DMS114 treated with DMSO at 0.1 percent for 48 hours (cell line): Measurements from ENCODE around the gene LHFPL3.
"Not testable (repeated sequence)": the region's sequence is repeated elsewhere in the genome, so short reads cannot be mapped to it uniquely, and the experiment has no call there.

Source experiments
- DNase-seq: peaks from one replicate; lab custom pipeline; 2025; ENCODE audit not compliant: unreplicated experiment; lab: John Stamatoyannopoulos, UW

The LHFPL3 gene

GRCh38 chr7:104926601-104927041, 598.2 kb downstream of the LHFPL3 start:
- DNase-seq: no peak

DNA sequence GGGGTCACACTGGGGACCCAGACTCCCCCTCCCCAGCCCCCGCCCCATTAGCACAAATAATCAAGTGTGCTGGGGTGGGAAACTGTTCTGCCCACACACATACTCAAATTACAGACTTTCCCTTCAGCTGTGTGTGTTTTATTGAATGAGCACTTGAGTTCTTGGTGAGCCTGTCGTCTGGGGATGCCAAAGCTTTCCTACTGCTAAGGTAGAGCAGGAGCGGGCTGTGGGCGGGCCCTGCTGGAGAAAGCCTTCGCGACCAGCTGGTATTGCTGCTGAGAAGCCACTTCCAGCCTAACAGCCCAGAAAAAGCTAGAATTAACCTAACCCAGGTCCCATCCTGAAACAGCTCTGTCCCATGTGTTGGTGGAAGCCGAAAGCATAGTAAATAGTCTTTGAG, 598.7 kb downstream of the LHFPL3 start:
- no peak for DNase-seq

- no peak for DNase-seq
Observed at GRCh38 chr7:104928721-104929400, 600.5 kb downstream of the LHFPL3 start.

GRCh38 chr7:104929921-104930320, 601.5 kb downstream of the LHFPL3 start:
- no peak for DNase-seq

GRCh38 chr7:104931181-104931781, 602.9 kb downstream of the LHFPL3 start:
- no peak for DNase-seq

DNA sequence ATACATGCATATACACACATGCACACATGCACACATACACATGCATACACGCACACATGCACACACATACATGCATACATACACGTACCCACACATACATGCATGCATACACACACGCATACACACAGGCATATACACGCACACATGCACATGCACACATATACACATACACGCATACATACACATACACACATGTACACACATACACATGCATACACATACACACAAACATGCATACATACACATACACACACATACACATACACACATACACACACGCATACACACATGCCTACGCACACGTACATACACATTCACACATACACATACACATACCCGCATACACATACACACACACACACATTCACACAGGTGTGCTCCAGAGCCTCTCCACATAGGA, 604.6 kb downstream of the LHFPL3 start:
- DNase-seq: no peak

DNA sequence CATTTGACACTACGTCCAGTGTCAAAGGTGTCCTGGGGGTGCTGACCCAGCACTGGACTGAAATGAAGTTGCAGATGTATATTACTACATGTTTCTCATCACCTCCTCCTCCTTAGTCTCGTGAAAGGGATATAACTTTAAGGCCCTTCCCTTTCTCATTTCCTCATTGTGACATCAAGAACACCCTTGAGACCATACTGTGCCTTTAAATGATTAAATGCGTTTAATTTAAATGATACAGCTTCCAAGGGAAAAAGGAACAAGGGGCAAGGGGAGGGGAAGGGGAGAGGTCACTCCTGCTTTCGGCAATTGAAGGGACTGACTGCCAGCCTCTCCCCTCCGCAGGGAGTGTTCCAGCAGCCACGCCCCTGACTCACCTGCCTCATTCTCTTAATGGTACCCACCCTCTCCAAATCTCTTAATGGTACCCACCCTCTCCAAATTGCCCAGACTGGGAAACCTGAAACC, 605.2 kb downstream of the LHFPL3 start:
- no peak for DNase-seq

GRCh38 chr7:104934665-104935064, 606.3 kb downstream of the LHFPL3 start:
- no peak for DNase-seq

GRCh38 chr7:104935276-104935675, 606.9 kb downstream of the LHFPL3 start:
- no peak for DNase-seq

DNA sequence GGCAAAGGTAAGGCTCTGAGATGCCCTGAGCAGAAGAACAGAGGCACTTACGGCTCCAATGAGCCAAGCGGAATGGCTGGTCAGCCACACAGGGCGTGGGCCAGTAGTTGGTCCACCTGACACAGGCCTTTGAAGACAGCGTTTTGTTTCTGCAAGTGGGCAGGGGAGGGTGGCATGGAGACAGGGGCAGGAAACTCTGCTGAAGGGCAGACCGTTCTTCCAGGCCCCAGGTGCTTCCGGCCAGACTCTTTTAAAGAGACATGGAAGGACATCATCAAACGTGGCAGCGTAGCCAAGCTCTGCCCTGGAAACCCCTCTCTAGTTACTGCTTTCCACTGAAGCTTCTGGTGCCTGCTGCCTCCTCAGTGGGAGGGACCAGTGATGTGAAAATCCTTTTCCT, 608.1 kb downstream of the LHFPL3 start:
- no peak for DNase-seq

DNA sequence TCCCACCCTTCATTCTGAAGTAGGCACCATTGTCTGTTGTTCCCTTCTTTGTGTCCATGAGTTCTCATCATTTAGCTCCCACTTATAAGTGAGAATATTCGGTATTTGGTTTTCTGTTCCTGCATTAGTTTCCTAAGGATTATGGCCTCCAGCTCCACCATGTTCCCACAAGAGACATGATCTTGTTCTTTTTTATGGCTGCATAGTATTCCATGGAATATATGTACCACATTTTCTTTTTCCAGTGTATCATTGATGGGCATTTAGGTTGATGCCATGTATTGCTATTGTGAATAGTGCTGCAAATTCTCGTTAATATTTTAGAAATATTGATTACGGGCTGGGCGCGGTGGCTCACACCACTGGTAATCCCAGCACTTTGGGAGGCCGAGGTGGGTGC, 609.1 kb downstream of the LHFPL3 start:
- not testable (repeated sequence) for DNase-seq

- no peak for DNase-seq
Observed at GRCh38 chr7:104938741-104939390, 610.5 kb downstream of the LHFPL3 start.

GRCh38 chr7:104940023-104940710, 611.8 kb downstream of the LHFPL3 start:
- DNase-seq: no peak

DNA sequence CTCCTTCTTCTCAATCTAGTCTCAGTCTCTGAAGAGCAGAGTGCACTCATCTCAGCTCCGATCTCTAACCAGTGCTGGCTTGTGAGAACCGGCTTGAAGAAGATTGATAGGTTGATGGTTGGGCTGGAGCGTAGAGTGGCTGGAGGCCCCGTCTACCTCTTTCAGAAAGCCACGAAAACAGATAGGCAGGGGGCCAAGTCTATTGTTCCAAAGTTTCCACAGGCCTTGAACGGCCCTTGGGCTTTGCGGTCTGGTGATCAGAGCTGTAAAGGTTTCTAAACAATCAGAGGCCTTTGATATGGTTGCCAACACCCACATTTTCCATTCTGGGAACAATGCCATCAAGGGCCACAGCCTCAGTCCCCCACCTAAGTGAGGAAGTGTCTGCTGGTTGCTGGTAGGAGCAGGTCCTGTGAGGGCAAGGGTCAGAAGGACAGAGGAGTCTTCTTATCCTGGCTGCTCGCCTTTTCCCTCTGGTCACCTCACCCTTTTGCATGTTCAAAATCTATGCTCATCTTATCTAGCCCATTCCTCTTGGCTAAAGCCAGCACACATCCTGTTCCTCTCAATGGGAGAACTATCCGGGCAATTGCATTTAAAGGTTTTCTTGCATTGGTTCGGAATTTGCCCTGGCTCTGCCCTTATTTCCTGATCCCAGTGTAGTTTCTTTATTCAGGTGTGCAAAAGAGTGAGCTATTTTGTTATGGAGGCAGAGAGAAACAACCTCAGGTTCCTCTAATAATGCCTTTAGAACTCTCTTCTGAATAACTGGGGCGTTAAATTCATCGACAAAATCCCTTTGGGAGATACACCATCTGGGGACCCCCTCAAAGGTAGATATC, 615.3 kb downstream of the LHFPL3 start:
- no peak for DNase-seq

DNA sequence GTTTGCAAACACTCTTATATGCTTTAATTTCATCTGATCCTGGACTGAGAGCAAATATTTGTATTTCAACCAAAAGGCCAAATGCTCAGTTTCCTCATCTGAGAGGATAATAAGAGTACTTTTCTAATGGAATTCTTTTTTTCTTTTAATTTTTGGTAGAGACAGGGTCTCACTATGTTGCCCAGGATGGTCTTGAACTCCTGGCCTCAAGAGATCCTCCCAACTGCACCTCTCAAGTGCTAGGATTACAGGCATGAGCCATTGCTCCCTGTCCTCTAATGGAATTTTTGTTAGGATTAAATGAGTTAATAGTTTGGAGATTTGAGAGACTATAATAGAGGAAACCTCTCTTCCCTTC, 617.2 kb downstream of the LHFPL3 start:
- DNase-seq: no peak

- DNase-seq: no peak
Observed at GRCh38 chr7:104946338-104946737, 617.9 kb downstream of the LHFPL3 start.

DNA sequence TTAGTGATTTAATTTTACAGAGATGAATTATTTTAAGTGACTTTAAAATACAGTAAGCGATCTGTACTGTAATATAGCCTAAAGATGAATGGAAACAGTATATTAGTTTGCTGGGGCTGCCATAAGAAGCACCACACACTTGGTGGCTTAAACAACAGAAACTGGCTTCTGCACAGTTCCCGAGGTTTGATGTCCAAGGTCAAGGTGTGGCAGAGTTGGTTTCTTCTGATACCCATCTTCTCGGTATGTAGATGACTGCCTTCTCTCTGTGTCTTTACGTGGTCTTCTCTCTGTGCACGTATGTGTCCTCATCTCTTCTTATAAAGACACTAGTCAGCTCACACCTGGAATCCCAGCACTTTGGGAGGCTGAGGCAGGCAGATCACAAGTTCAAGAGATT, 621.6 kb downstream of the LHFPL3 start:
- no peak for DNase-seq

GRCh38 chr7:104950754-104951153, 622.4 kb downstream of the LHFPL3 start:
- no peak for DNase-seq

GRCh38 chr7:104951546-104951945, 623.1 kb downstream of the LHFPL3 start:
- DNase-seq: no peak

DNA sequence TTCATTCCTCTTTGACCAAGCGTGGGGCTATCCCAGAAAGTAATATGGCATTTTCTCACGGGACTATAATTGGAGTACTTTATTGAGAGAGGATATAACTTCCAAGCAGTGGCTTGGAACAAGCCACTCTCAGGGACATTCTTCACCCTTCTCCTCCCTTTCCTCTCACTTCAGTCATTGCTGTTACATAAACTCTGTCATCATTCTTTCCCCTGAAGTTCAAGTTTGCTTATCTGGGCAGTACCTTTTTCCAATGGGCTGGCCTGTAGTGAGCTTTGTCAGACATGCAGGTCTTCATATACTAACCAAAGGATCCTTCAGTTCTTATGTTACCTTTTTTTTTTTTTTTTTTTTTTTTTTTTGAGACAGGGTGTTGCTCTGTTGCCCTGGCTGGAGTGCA, 626.9 kb downstream of the LHFPL3 start:
- DNase-seq: no peak
